Esophagus mucosa (tissue), 1 donor: Measurements from ENCODE around the gene NRGN. TPM values are rescaled to one million over a fixed set of nuclear protein-coding genes. Genes with fewer than 3 reads are reported as not detected.

ENCODE experiments used
- ATAC-seq: fragments of 200-7000 bp; cut with Tn5 transposase; one replicate; pipeline ENCODE4 v1.9.1; 2020
- total RNA-seq: library from RNA; stranded (reverse); gene quantifications from one replicate; pipeline ENCODE4 v1.2.4, GENCODE V29; 2023
- donor health status: DM: yes; HTN: yes; CAD: no.

The NRGN gene
- total RNA-seq, 1 donor from 2014 or later, result 1.1 TPM

DNA sequence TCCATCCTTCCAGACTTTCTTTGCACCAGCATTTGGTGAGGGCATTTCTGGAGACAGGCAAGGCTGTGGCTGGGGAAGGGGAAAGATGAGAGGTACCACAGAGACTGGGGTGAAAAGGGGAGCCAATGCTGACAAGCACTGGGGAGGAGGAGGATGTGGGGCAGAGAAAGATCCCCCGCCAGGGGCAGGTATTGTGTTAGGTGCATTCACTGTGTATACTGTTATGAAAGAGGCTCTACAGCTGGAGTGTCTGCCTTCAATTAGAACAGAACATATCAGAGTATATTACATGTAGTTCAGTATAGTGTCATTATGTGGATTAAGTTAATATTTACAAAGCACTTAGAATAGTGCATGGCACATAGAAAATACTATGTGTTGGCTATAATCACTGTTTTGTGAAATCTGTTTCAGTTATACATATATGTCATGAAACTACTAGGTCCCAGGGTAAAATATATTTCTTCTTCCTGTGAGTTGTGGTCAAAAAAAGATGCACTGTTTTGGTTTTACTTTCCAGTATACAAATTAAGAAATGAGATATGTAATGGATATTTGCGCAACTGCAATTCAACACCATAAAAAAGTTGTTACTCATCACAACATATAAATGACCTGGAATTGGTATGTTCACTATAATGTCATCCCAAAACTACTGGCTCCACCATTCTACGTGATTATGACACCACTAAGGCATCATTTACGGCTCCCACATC is 52.0 kb downstream of the NRGN start:
- ATAC-seq, result no peak

DNA sequence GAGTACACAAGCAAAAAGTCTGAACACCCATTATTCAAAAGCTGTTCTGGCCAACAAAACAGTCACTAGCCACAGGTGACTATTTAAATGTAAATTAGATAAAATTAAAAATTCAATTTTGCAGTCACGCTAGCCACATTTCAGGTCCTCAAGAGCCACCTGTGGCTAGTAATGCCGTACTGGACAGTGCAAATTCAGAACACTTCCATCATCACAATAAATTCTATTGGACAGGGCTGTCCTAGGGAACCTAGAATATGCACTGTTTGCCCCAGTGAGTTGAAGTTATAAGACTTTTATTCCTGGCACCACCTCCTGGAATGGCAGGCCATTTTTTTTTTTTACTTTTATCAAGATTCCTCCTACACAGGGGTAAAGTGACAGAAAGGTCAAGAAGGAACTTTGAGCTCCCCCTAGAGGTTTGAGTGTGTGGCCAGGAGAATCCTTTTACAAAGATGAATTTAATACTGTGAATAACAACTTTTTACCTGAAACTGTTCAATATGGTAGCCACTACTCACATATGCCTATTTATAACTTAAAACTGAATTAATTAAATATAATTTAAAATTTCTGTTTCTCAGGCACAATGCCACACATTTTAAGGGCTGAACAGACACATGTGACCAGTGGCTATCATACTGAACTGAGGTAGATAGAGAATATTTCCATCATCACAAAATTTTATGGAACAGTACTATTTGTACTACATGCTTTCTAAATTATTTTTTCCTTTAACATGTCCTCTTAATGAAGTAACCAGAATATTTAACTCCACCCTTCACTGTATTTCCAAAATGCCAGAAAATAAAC is 53.9 kb downstream of the NRGN start:
- ATAC-seq, result peak; percentile 32

DNA sequence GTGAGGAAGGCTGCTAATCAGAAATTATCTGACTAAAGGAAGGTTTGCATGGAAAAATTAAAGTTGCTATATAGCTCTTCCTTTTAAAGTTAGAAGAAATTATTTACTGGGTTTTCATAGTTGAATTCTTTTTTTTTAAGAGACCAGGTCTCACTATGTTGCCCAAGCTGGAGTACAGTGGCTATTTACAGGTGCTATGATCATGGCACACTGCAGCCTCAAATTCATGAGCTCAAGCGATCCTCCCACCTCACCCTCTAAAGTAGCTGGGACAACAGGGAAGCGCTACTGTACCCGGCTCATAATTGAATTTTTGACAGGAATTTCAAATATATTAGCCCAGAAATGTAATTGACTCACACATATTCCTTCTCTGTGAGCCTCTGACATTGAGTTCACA is 56.6 kb downstream of the NRGN start:
- no peak for ATAC-seq

Other genes with a start within 250 kb of the NRGN start
- not detected for gene OR8B12, start 196.3 kb upstream of the NRGN start, total RNA-seq
- gene OR8A1, start 169.9 kb upstream of the NRGN start, total RNA-seq, result not detected
- not detected for gene PANX3, start 128.5 kb upstream of the NRGN start, total RNA-seq
- 18.5 TPM for gene TBRG1, start 117.1 kb upstream of the NRGN start, total RNA-seq
- 28.3 TPM for gene SIAE, start 66.2 kb upstream of the NRGN start, total RNA-seq
- gene SPA17, start 66.0 kb upstream of the NRGN start, total RNA-seq, result 6.8 TPM
- 8.8 TPM for gene VSIG2, start 12.3 kb downstream of the NRGN start, total RNA-seq
- gene ESAM, start 22.3 kb downstream of the NRGN start, total RNA-seq, result 8.5 TPM
- 4.1 TPM for gene MSANTD2, start 60.5 kb downstream of the NRGN start, total RNA-seq
- 2.6 TPM for gene ROBO3, start 125.5 kb downstream of the NRGN start, total RNA-seq
- gene ROBO4, start 157.9 kb downstream of the NRGN start, total RNA-seq, result 2.3 TPM
- gene HEPN1, start 179.3 kb downstream of the NRGN start, total RNA-seq, result not detected
- not detected for gene HEPACAM, start 196.1 kb downstream of the NRGN start, total RNA-seq
- gene CCDC15, start 214.3 kb downstream of the NRGN start, total RNA-seq, result 2.4 TPM